IMR-90 (cell line): ENCODE measurements around the gene XPR1. TPM values are rescaled to one million over a fixed set of nuclear protein-coding genes. Genes with fewer than 3 reads are reported as not detected.

ENCODE experiments used
- ATAC-seq: fragments of 200-7000 bp; cut with Tn5 transposase; 2 replicates; pipeline ENCODE4 v1.9.1; 2020; ENCODE audit warnings: low read depth, mild to moderate bottlenecking, moderate library complexity
- BruUV-seq: library from RNA; stranded (reverse); fragments of 400-500 nt; replicated peaks from 2 replicates; lab custom pipeline; 2021; lab: Mats Ljungman, UMichigan
- CTCF ChIA-PET: fragments of 300-600 bp; formaldehyde crosslinking; extraction: SDS; loops from one replicate; lab custom pipeline; 2021; ENCODE audit warnings: antibody characterized with exemption; lab: Yijun Ruan, JAX
- POLR2A ChIA-PET: fragments of 300-600 bp; sonication (Branson Sonifier 250); formaldehyde crosslinking; loops from one replicate; lab custom pipeline; 2022; ENCODE audit warnings: antibody characterized with exemption; ENCODE audit not compliant: unreplicated experiment; lab: Charles Lee
- DNase-seq: peaks from one replicate; pipeline ENCODE4 v3.0.0; 2013
- H2AFZ ChIP-seq: replicated peaks from 2 replicates; pipeline ENCODE3; 2013; ENCODE audit warnings: low read length, mild to moderate bottlenecking; ENCODE audit not compliant: poor library complexity
- H2AK5ac ChIP-seq: 2 replicates; pipeline ENCODE4 v1.6.1; 2013; ENCODE audit warnings: low read depth, low read length, inconsistent platforms
- H2AK9ac ChIP-seq: replicated peaks from 2 replicates; pipeline ENCODE3; 2013; ENCODE audit warnings: mild to moderate bottlenecking, low read depth, low read length, moderate library complexity; ENCODE audit not compliant: poor library complexity
- H2BK120ac ChIP-seq: 2 replicates; pipeline ENCODE4 v1.6.1; 2013; ENCODE audit warnings: low read depth, low read length, inconsistent platforms
- H2BK15ac ChIP-seq: 3 replicates; pipeline ENCODE4 v1.6.1; 2013; ENCODE audit warnings: low read depth, low read length, inconsistent platforms
- H2BK20ac ChIP-seq: 2 replicates; pipeline ENCODE4 v1.6.1; 2013; ENCODE audit warnings: low read depth, mild to moderate bottlenecking, inconsistent platforms, low read length, moderate library complexity
- H2BK5ac ChIP-seq: 2 replicates; pipeline ENCODE4 v1.6.1; 2013; ENCODE audit warnings: mild to moderate bottlenecking, low read depth, low read length, inconsistent platforms; ENCODE audit not compliant: poor library complexity, severe bottlenecking
- H3K14ac ChIP-seq: replicated peaks from 2 replicates; pipeline ENCODE4 v1.6.1; 2013; ENCODE audit warnings: low read depth, low read length, inconsistent platforms
- H3K18ac ChIP-seq: 2 replicates; pipeline ENCODE4 v1.6.1; 2013; ENCODE audit warnings: low read depth, low read length, control low read depth
- H3K23ac ChIP-seq: 2 replicates; pipeline ENCODE4 v1.6.1; 2013; ENCODE audit warnings: low read depth, low read length, inconsistent platforms
- H3K27ac ChIP-seq: 2 replicates; pipeline ENCODE4 v1.5.1; 2013; ENCODE audit warnings: mild to moderate bottlenecking, control low read depth, low read length; ENCODE audit not compliant: insufficient read depth
- H3K27me3 ChIP-seq: 2 replicates; pipeline ENCODE4 v1.6.1; 2013; ENCODE audit warnings: low read length; ENCODE audit not compliant: control insufficient read depth, insufficient read depth
- H3K36me3 ChIP-seq: 2 replicates; pipeline ENCODE4 v1.6.1; 2013; ENCODE audit warnings: low read length, mixed read lengths; ENCODE audit not compliant: control insufficient read depth, insufficient read depth
- H3K4ac ChIP-seq: 2 replicates; pipeline ENCODE4 v1.6.1; 2013; ENCODE audit warnings: low read depth, low read length, inconsistent platforms
- H3K4me1 ChIP-seq: 2 replicates; pipeline ENCODE4 v1.6.1; 2013; ENCODE audit warnings: low read length, mixed read lengths; ENCODE audit not compliant: control insufficient read depth, insufficient read depth
- H3K4me2 ChIP-seq: 2 replicates; pipeline ENCODE4 v1.6.1; 2013; ENCODE audit warnings: low read depth, mild to moderate bottlenecking, control low read depth, low read length, moderate library complexity
- H3K4me3 ChIP-seq: 2 replicates; pipeline ENCODE4 v1.5.1; 2013; ENCODE audit warnings: low read depth, mild to moderate bottlenecking, control low read depth, low read length, moderate library complexity; ENCODE audit not compliant: insufficient read depth
- H3K56ac ChIP-seq: 2 replicates; pipeline ENCODE4 v1.6.1; 2013; ENCODE audit warnings: low read length, inconsistent platforms; ENCODE audit not compliant: insufficient read depth; ENCODE audit errors: extremely low read depth
- H3K79me1 ChIP-seq, 2 experiments: 2 replicates each; pipeline ENCODE4 v1.6.1; 2013; ENCODE audit warnings: low read length in 2 of 2, inconsistent platforms in 1 of 2, low read depth in 1 of 2
- H3K9ac ChIP-seq: 2 replicates; pipeline ENCODE4 v1.6.1; 2013; ENCODE audit warnings: low read depth, low read length, control low read depth
- H3K9me1 ChIP-seq: 2 replicates; pipeline ENCODE4 v1.6.1; 2013; ENCODE audit warnings: low read length, inconsistent platforms; ENCODE audit not compliant: insufficient read depth
- H3K9me3 ChIP-seq: 2 replicates; pipeline ENCODE4 v1.6.1; 2013; ENCODE audit warnings: low read length; ENCODE audit not compliant: control insufficient read depth, insufficient read depth
- H4K20me1 ChIP-seq: 2 replicates; pipeline ENCODE4 v1.6.1; 2013; ENCODE audit warnings: low read length, inconsistent platforms; ENCODE audit not compliant: insufficient read depth
- H4K5ac ChIP-seq: 2 replicates; pipeline ENCODE4 v1.6.1; 2013; ENCODE audit warnings: mild to moderate bottlenecking, low read depth, low read length, control low read depth
- H4K8ac ChIP-seq, 2 experiments: 2 replicates each; pipeline ENCODE4 v1.6.1; 2013; ENCODE audit warnings: low read depth in 2 of 2, low read length in 2 of 2, control low read depth in 1 of 2, inconsistent platforms in 1 of 2
- H4K91ac ChIP-seq: 2 replicates; pipeline ENCODE4 v1.6.1; 2013; ENCODE audit warnings: low read depth, low read length, inconsistent platforms; ENCODE audit not compliant: insufficient read depth
- FOS ChIP-seq: fragments of 150-350 bp; IDR thresholded peaks from 2 replicates; pipeline ENCODE4 v1.6.1; 2016; ENCODE audit warnings: low read depth, low read length
- MAFK ChIP-seq: IDR thresholded peaks from 2 replicates; pipeline ENCODE4 v1.6.1; 2012; ENCODE audit warnings: low read depth, low read length, improper control_type of control experiment
- MAZ ChIP-seq: IDR thresholded peaks from 2 replicates; pipeline ENCODE4 v1.6.1; 2012; ENCODE audit warnings: low read depth, mild to moderate bottlenecking, low read length, improper control_type of control experiment, moderate library complexity, borderline replicate concordance
- NFE2L2 ChIP-seq: fragments of 150-350 bp; IDR thresholded peaks from 2 replicates; pipeline ENCODE4 v1.6.1; 2016; ENCODE audit warnings: low read depth, mild to moderate bottlenecking, low read length
- POLR2A ChIP-seq: IDR thresholded peaks from 2 replicates; pipeline ENCODE4 v1.6.1; 2012; ENCODE audit warnings: mild to moderate bottlenecking, low read depth, low read length
- RAD21 ChIP-seq: IDR thresholded peaks from 2 replicates; pipeline ENCODE4 v1.6.1; 2012; ENCODE audit warnings: low read length, improper control_type of control experiment
- RFX5 ChIP-seq: IDR thresholded peaks from 2 replicates; pipeline ENCODE4 v1.8.0; 2012; ENCODE audit warnings: low read depth, mild to moderate bottlenecking, low read length, moderate library complexity
- WGBS, 2 experiments: methylation state at CpG; one replicate each; pipeline versions ENCODE4 v1.1.5 to v1.1.7; 2013; ENCODE audit warnings: missing lambda C conversion rate in 2 of 2; ENCODE audit not compliant: insufficient read length in 1 of 2; ENCODE audit errors: extremely low coverage in 2 of 2; 5-methylcytosine and 5-hydroxymethylcytosine counted together
- dilution Hi-C: fragments of 300-500 bp; cut with HindIII; formaldehyde crosslinking; loops from one replicate; pipeline ENCODE4 v1.14.3; 2018; ENCODE audit warnings: low sequenced_read_pairs; ENCODE audit not compliant: unreplicated experiment
- in situ Hi-C: fragments of 300-500 bp; cut with MboI; formaldehyde crosslinking; loops from 3 replicates; pipeline ENCODE4 v1.14.3; 2019; ENCODE audit warnings: low sequenced_read_pairs, inconsistent platforms, mixed read lengths
- intact Hi-C: fragments of 100-400 bp; cut with micrococcal nuclease; formaldehyde crosslinking; loops from 2 replicates; pipeline ENCODE4 v1.10.0; 2022
- polyA plus RNA-seq, 3 experiments: library from polyadenylated mRNA; depleted of rRNA; stranded (reverse); fragments of >200 nt; gene quantifications; 2 replicates each; pipeline ENCODE4 v1.2.3, GENCODE V29; 2012; ENCODE audit warnings: low replicate concordance in 1 of 3
- total RNA-seq: library from RNA; depleted of rRNA; stranded (reverse); fragments of >200 nt; gene quantifications from 2 replicates; pipeline ENCODE4 v1.2.3, GENCODE V29; 2012
- TF ChIP-seq, protein P1 (sequence below): fragments of 150-350 bp; IDR thresholded peaks from 2 replicates; pipeline ENCODE4 v1.6.1; 2016; ENCODE audit warnings: low read depth, mild to moderate bottlenecking, low read length, moderate library complexity, borderline replicate concordance

Gene XPR1
- total and polyA plus RNA-seq, 2 of the 4 experiments (the other 2 are of a cell fraction) = 11.8 to 25.1 TPM

DNA sequence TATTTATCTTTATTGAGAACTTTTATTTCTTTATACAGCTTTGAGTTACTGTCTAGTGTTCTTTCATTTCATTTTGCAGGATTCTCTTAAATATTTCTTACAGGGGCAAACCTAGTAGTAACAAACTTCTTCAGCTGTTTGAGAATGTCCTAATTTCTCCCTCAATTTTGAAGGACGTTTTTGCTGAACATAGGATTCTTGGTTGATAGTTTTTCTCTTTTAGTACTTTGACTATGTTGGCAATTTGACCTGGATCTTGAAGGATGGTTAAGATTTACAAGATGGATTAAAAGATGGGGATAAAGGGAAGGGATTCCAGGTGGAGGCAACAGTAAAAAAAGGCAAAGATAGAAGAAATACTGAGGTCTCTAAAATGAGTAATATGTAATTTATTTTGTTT lies 38.9 kb downstream of the XPR1 start:
- no peak overlapping the region for H2BK15ac ChIP-seq
- H2BK20ac ChIP-seq = no peak overlapping the region
- no peak overlapping the region for H4K8ac ChIP-seq
- no peak overlapping the region for H3K4ac ChIP-seq
- ATAC-seq (no peak), DNase-seq (no peak)
- H3K23ac ChIP-seq = no peak overlapping the region
- H3K4me3 ChIP-seq = no peak overlapping the region
- peaks cover 8% of the 10 kb centered on the region; the same call in 1 of the 2 replicates for H4K20me1 ChIP-seq
- H3K79me1 ChIP-seq = peaks cover 22 to 37% of the 10 kb centered on the region in 2 experiments
- no TSS peak for BruUV-seq
- peaks cover 3% of the 10 kb centered on the region; the same call in 1 of the 2 replicates for H3K9me3 ChIP-seq
- no peak overlapping the region for H3K18ac ChIP-seq
- no peak overlapping the region for H2AFZ ChIP-seq
- no peak overlapping the region for H3K4me2 ChIP-seq
- no peak overlapping the region for H2AK5ac ChIP-seq
- no CpG with 5 or more reads among the region's 1 CpG for whole genome bisulfite sequencing, 2 experiments
- no peak overlapping the region for H4K91ac ChIP-seq
- H3K9ac ChIP-seq = no peak overlapping the region
- H4K5ac ChIP-seq = no peak overlapping the region
- no peaks in the 10 kb centered on the region for H3K36me3 ChIP-seq
- TF ChIP-seq POLR2A = no peak
- TF ChIP-seq, protein P1, sequence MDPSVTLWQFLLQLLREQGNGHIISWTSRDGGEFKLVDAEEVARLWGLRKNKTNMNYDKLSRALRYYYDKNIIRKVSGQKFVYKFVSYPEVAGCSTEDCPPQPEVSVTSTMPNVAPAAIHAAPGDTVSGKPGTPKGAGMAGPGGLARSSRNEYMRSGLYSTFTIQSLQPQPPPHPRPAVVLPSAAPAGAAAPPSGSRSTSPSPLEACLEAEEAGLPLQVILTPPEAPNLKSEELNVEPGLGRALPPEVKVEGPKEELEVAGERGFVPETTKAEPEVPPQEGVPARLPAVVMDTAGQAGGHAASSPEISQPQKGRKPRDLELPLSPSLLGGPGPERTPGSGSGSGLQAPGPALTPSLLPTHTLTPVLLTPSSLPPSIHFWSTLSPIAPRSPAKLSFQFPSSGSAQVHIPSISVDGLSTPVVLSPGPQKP = no peak
- TF ChIP-seq MAFK = no peak
- TF ChIP-seq NFE2L2 = no peak
- TF ChIP-seq MAZ = no peak
- no peak for TF ChIP-seq RFX5
- TF ChIP-seq RAD21 = no peak
- TF ChIP-seq FOS = no peak
- intact Hi-C loops = no loop called here
- H3K27ac ChIP-seq = no peak overlapping the region
- peaks cover 4% of the 10 kb centered on the region for H3K4me1 ChIP-seq
- no peaks in the 10 kb centered on the region for H3K27me3 ChIP-seq
- H2AK9ac ChIP-seq = no peak overlapping the region
- H2BK120ac ChIP-seq = no peak overlapping the region
- H3K9me1 ChIP-seq = peaks cover 8% of the 10 kb centered on the region
- in situ Hi-C loops = no loop called here
- POLR2A ChIA-PET = no interaction called here
- H3K56ac ChIP-seq = no peak overlapping the region
- no peak overlapping the region for H3K14ac ChIP-seq
- dilution Hi-C loops = no loop called here
- H2BK5ac ChIP-seq = no peak overlapping the region
- CTCF ChIA-PET = no interaction called here
